Parathyroid adenoma (tissue), 2 donors: ENCODE measurements around the gene GALNTL6.

Source experiments
- H2AFZ ChIP-seq: fragments of 300-600 bp; sonication (generic); one replicate; pipeline ENCODE4 v1.7.0; 2017; ENCODE audit warnings: antibody characterized with exemption, mild to moderate bottlenecking
- H3K27ac ChIP-seq: fragments of 300-600 bp; sonication (generic); one replicate; pipeline ENCODE4 v1.7.0; 2017
- H3K27me3 ChIP-seq: fragments of 300-600 bp; sonication (generic); one replicate; pipeline ENCODE4 v1.7.0; 2017; ENCODE audit warnings: low read length; ENCODE audit not compliant: control insufficient read depth, insufficient read depth
- H3K36me3 ChIP-seq: fragments of 300-600 bp; sonication (generic); one replicate; pipeline ENCODE4 v1.7.0; 2017; ENCODE audit warnings: low read length; ENCODE audit not compliant: control insufficient read depth, insufficient read depth
- H3K4me1 ChIP-seq: fragments of 300-600 bp; sonication (generic); one replicate; pipeline ENCODE4 v1.7.0; 2017; ENCODE audit warnings: control low read depth
- H3K4me2 ChIP-seq: fragments of 300-600 bp; sonication (generic); one replicate; pipeline ENCODE4 v1.7.0; 2017; ENCODE audit warnings: low read length
- H3K4me3 ChIP-seq: fragments of 300-600 bp; sonication (generic); one replicate; pipeline ENCODE4 v1.7.0; 2017; ENCODE audit warnings: low read depth, low read length
- H3K79me2 ChIP-seq: fragments of 300-600 bp; sonication (generic); one replicate; pipeline ENCODE4 v1.7.0; 2017; ENCODE audit warnings: control low read depth
- H3K9ac ChIP-seq: fragments of 300-600 bp; sonication (generic); one replicate; pipeline ENCODE4 v1.7.0; 2017; ENCODE audit warnings: mild to moderate bottlenecking
- H3K9me3 ChIP-seq: fragments of 300-600 bp; sonication (generic); one replicate; pipeline ENCODE4 v1.7.0; 2017; ENCODE audit warnings: low read length; ENCODE audit not compliant: control insufficient read depth
- CTCF ChIP-seq: fragments of 300-600 bp; sonication (generic); IDR thresholded peaks from one replicate; pipeline ENCODE4 v1.7.0; 2017; ENCODE audit warnings: antibody characterized with exemption, mild to moderate bottlenecking
- donor health status: primary hyperparathyroidism.

GALNTL6 gene

DNA sequence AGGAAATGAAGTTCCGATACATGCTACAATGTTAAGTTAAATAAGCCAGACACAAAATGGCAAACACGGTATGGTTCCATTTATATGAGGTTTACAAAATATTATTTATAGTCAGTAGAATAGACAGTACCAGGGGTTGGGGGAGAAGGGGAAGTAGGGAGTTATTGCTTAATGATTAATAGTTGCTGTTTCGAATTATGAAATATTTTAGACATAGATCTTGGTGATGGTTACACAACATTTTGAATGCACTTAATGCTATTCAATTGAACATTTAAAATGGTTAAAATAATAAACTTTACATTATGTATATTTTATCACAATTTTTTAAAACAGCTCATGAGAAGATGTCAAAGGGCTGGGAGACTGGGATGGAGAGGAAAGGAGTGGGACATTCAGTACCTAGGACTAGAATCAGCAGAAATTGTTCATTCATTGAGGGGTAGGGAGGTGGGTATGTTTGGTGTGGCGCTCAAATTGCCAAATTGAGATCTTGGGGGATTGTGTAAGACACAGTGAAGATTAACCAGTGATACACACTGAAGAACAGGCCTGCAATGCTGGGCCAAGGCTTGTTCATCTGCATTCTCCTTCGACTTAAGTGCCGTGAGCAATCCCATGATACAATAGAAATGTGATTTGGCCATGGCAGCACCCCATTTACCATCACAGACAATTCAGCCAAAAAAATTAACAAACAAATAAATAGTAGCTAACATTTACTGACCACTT lies 1189.8 kb downstream of the GALNTL6 start:
- Histone ChIP-seq H3K27ac (no peak overlapping the region), H3K79me2 (no peaks in the 10 kb centered on the region), H3K9ac (no peak overlapping the region), H3K36me3 (no peaks in the 10 kb centered on the region), H3K27me3 (no peaks in the 10 kb centered on the region), H2AFZ (no peak overlapping the region), H3K4me2 (no peak overlapping the region), H3K4me3 (no peak overlapping the region), H3K9me3 (no peaks in the 10 kb centered on the region), H3K4me1 (no peaks in the 10 kb centered on the region)
- TF ChIP-seq CTCF, result no peak

DNA sequence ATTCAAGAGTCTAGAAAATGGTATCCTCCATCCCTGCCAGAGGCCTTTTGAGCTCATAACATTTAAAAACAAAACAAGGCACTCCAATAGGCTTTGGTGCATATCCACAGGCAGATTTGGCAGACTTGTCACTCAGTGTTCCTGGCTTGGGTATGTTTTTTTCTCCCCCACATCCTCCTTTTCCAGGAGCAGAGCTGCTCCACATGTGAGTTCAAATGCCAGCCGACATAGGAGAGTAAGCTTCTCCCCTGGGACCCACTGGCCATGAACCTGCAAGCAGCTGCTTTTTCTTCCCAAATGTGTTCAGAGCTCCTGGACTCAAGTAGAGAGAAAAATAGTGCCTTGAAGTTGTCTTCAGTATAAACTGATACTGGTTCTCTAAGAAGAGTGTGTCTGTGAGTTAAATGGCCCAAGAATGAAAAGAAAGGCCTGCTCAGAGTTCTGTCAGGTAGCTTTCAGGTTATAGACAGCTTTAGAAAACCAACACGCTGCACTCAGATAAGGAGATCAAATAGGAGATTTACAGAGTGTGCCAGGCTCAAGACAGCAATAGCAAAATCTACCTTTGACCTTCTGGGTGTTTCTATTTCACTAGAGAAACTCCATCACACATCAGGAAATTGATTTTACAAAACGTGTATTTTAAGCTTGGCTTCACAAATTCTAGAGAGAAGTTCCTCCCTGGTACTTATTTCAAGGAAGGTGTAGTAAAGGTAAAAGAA lies 1192.9 kb downstream of the GALNTL6 start:
- no peaks in the 10 kb centered on the region for H3K27me3 ChIP-seq
- H2AFZ ChIP-seq, result peak overlapping the region; percentile 56
- H3K4me1 ChIP-seq, result no peaks in the 10 kb centered on the region
- H3K4me3 ChIP-seq, result no peak overlapping the region
- H3K79me2 ChIP-seq, result no peaks in the 10 kb centered on the region
- no peak overlapping the region for H3K4me2 ChIP-seq
- H3K9ac ChIP-seq, result no peak overlapping the region
- H3K36me3 ChIP-seq, result no peaks in the 10 kb centered on the region
- TF ChIP-seq CTCF, result no peak
- H3K9me3 ChIP-seq, result no peaks in the 10 kb centered on the region
- no peak overlapping the region for H3K27ac ChIP-seq

- Histone ChIP-seq H3K4me3 (no peak overlapping the region), H3K79me2 (no peaks in the 10 kb centered on the region), H3K27ac (no peak overlapping the region), H3K9ac (no peak overlapping the region), H2AFZ (no peak overlapping the region), H3K9me3 (no peaks in the 10 kb centered on the region), H3K4me1 (no peaks in the 10 kb centered on the region), H3K27me3 (no peaks in the 10 kb centered on the region), H3K36me3 (no peaks in the 10 kb centered on the region), H3K4me2 (no peak overlapping the region)
- TF ChIP-seq CTCF, result no peak
Measured at GRCh38 chr4:173008436-173008835, 1195.2 kb downstream of the GALNTL6 start.

- no peak overlapping the region for H3K27ac ChIP-seq
- no peaks in the 10 kb centered on the region for H3K36me3 ChIP-seq
- H3K27me3 ChIP-seq, result no peaks in the 10 kb centered on the region
- H3K9me3 ChIP-seq, result no peaks in the 10 kb centered on the region
- H3K4me1 ChIP-seq, result no peaks in the 10 kb centered on the region
- no peaks in the 10 kb centered on the region for H3K79me2 ChIP-seq
- no peak for TF ChIP-seq CTCF
- no peak overlapping the region for H3K9ac ChIP-seq
- no peak overlapping the region for H3K4me3 ChIP-seq
- H2AFZ ChIP-seq, result no peak overlapping the region
- H3K4me2 ChIP-seq, result no peak overlapping the region
Measured at GRCh38 chr4:173009129-173009823, 1196.1 kb downstream of the GALNTL6 start.
